Activated CD4-positive, alpha-beta T cell treated with anti-CD3 and anti-CD28 coated beads for 36 hours (primary cell): Measurements from ENCODE around the gene ERMARD. TPM values are rescaled to one million over a fixed set of nuclear protein-coding genes. Genes with fewer than 3 reads are reported as not detected.
A peak's percentile ranks its signal among the peaks of the same experiment; 100 is the strongest.

Source experiments
- ATAC-seq: fragments of 200-7000 bp; cut with Tn5 transposase; one replicate; pipeline ENCODE4 v1.10.0; 2021; ENCODE audit warnings: mild to moderate bottlenecking, moderate library complexity
- CTCF ChIA-PET: fragments of 350-600 bp; sonication (Branson Sonifier 250); formaldehyde crosslinking; loops from one replicate; lab custom pipeline; 2021; ENCODE audit warnings: antibody characterized with exemption; lab: Charles Lee
- POLR2A ChIA-PET: fragments of 350-600 bp; sonication (Branson Sonifier 250); formaldehyde crosslinking; loops from one replicate; lab custom pipeline; 2021; ENCODE audit warnings: antibody characterized with exemption, inconsistent platforms; lab: Charles Lee
- DNase-seq: peaks from one replicate; pipeline ENCODE4 v3.0.0-alpha.2; 2020
- H3K27ac Mint-ChIP-seq: one replicate; pipeline ENCODE4 v1.8.0; 2021; ENCODE audit warnings: mixed read lengths
- H3K27me3 Mint-ChIP-seq: one replicate; pipeline ENCODE4 v1.8.0; 2021; ENCODE audit warnings: mixed read lengths
- H3K36me3 Mint-ChIP-seq: one replicate; pipeline ENCODE4 v1.8.0; 2021; ENCODE audit warnings: low read depth, mixed read lengths
- H3K4me1 Mint-ChIP-seq: one replicate; pipeline ENCODE4 v1.8.0; 2021; ENCODE audit warnings: mixed read lengths
- H3K4me3 Mint-ChIP-seq: one replicate; pipeline ENCODE4 v1.8.0; 2021; ENCODE audit warnings: mild to moderate bottlenecking, moderate library complexity, mixed read lengths
- H3K9me3 Mint-ChIP-seq: one replicate; pipeline ENCODE4 v1.8.0; 2021; ENCODE audit warnings: low read depth, mixed read lengths
- intact Hi-C, 2 experiments: fragments of 100-400 bp; cut with DNase I in 1 of 2; cut with micrococcal nuclease in 1 of 2; formaldehyde crosslinking; loops; one replicate each; pipeline versions ENCODE4 v1.14.2 to v1.15.1; 2022 to 2024; cut with DNase I, micrococcal nuclease
- total RNA-seq, 2 experiments: library from RNA; stranded (reverse); gene quantifications; one replicate each; pipeline ENCODE4 v1.2.3, GENCODE V29; 2021

The ERMARD gene
- total RNA-seq, 2 experiments from 2014 or later = 19.2 to 30.2 TPM

DNA sequence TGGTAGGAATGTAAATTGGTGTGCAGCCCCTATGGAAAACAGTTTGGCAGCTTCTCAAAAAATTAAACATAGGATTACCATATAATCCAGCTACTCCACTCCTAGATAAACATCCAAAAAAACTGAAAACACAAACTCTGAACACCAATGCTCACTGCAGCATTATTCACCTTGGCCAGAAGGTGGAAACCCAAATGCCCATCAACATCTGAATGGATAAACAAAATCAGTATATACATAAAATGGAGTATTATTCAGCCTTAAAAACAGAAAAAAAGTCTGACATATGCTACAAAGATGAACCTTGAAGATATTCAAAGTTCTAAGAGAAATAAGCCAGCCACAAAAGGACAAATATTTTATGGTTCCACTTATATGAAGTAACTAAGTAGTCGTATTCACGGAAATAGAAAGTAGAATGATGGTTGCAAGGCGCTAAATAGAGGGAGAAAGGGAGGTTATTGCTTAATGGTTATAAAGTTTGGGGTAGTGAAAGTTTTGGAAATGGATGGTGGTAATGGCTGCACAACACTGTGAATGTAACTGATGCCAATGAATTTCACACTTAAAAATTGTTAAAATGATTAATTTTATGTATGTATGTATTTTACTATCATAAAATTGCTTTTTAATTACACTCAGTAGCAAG is 31.1 kb upstream of the ERMARD start:
- intact Hi-C loops = loop anchor here in 1 of 2 experiments (5.0 to 10.0 kb wide), 2 partner anchors 587 to 1896 kb away; partner anchors contain the start of genes AFDN and FAM120B
- peak overlapping the region; percentile 64 for H3K27ac Mint-ChIP-seq

DNA sequence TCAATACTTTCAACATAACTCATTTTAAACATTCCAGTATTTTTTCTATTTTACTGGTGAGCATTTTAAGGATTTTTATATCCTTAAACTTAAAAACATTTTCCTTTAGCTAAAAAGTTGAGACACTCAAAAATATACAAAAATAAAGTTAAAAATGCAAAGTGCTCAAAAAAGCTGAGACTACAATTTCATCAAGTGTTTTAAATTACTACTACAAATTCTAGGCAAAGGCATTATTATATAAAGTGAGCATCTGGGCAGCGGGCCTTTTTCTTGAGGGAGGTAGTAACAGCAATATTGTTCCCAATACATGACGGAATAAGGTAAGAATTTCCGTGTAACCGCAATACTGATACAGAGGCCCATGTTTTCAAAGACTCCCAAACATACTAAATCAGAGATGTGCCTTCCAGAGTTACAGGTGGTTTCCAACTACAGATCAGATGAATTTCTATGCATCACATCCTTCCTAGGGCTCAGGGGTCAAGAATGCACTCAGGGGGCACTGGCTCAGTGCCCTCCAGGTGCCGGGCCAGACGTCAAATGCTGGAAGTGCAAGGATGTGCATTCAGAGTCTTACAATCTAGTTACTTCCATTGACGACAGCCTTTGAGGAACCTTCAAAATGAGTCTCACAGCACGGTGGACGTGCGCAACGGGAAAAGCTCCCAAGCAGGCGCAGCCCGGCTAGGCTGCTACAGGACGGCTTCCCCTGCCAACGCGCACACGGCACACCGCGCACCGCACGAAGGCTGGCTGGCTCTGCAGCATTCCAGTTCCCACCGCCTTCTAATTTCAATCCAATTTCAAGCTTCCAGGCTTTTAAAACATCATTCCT is 28.8 kb upstream of the ERMARD start:
- Mint-ChIP-seq H3K4me1 (peaks cover 39% of the 10 kb centered on the region), H3K4me3 (peak overlapping the region; percentile 88), H3K9me3 (no peaks in the 10 kb centered on the region), H3K27me3 (no peaks in the 10 kb centered on the region), H3K27ac (peak overlapping the region; percentile 99), H3K36me3 (peaks cover 26% of the 10 kb centered on the region)
- CTCF ChIA-PET = interaction anchor here (0.9 to 8.6 kb wide), 6 partner anchors 8 to 71 kb away, joined by 3 to 60 read pairs (median 4); partner anchors contain the start of genes C6orf120 and WDR27
- DNase-seq = peak; percentile 75
- peak; percentile 51 for ATAC-seq
- intact Hi-C loops = loop anchor here (1.0 to 10.0 kb wide), 6 partner anchors 8 to 1898 kb away; partner anchors contain the start of genes AFDN (in 1 of the 2), C6orf120 (in 1 of the 2), DYNLT2 (in 1 of the 2) and ERMARD (in 1 of the 2)
- POLR2A ChIA-PET = interaction anchor here (0.6 to 1.0 kb wide), 2 partner anchors 13 to 17 kb away, joined by 3 to 5 read pairs; no protein-coding TSS in a partner anchor

More for the DNA sequence above, 31.1 kb upstream of the ERMARD start:
- DNase-seq (no peak), ATAC-seq (no peak)
- ChIA-PET CTCF (interaction anchor here (0.6 to 8.6 kb wide), 3 partner anchors 10 to 229 kb away, joined by 3 to 60 read pairs (median 45); partner anchors contain the start of genes C6orf120 and WDR27), POLR2A (no interaction called here)
- Mint-ChIP-seq H3K36me3 (peaks cover 37% of the 10 kb centered on the region), H3K4me3 (no peak overlapping the region), H3K27me3 (no peaks in the 10 kb centered on the region), H3K9me3 (no peaks in the 10 kb centered on the region), H3K4me1 (peaks cover 30% of the 10 kb centered on the region)

DNA sequence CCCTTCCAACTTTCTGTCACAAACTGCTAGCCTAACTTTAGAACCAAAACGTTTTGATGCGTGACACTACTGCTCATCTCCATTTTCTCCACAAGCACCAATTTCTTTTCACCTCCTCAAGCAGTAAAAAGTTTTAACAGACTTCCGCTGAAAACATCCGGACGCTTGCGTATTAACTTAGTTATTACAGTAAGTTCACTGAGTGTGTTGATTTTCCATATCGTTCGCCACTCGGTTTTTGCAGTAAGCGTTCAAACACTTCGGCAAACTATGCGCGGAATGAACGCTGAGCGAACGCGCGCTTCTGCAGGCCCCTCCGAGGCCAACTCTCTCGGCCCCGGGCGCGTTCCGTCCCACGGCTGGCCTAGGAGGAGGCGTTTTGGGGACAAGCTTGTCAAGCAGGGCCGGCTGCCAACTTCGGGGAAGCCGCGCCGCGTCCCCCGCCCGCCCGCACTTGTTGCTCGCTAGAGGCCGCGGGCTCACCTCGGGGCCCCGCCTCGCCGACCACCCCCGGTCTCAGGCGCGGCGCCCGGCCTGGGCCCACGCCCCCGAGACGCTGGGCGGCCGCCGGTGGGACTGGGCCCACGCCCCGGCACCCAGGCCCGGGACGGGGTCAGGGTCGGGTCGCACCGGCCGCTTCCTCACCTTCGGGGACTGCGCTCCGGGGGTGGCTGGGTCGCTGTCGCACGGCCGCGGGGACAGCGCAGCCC is 28.1 kb upstream of the ERMARD start:
- Mint-ChIP-seq H3K36me3 (peaks cover 25% of the 10 kb centered on the region), H3K9me3 (no peaks in the 10 kb centered on the region), H3K27me3 (no peaks in the 10 kb centered on the region), H3K27ac (peak overlapping the region; percentile 99), H3K4me3 (peak overlapping the region; percentile 88), H3K4me1 (peaks cover 43% of the 10 kb centered on the region)
- peak; percentile 80 for DNase-seq
- ATAC-seq = peak; percentile 33
- intact Hi-C loops = loop anchor here (1.0 to 10.0 kb wide), 4 partner anchors 28 to 1899 kb away; partner anchors contain the start of genes AFDN (in 1 of the 2), DYNLT2 (in 1 of the 2), ERMARD (in 1 of the 2) and FAM120B (in 1 of the 2)
- ChIA-PET CTCF (interaction anchor here (0.9 to 8.6 kb wide), 5 partner anchors 9 to 72 kb away, joined by 3 to 60 read pairs (median 3); partner anchors contain the start of genes C6orf120 and WDR27), POLR2A (no interaction called here)

DNA sequence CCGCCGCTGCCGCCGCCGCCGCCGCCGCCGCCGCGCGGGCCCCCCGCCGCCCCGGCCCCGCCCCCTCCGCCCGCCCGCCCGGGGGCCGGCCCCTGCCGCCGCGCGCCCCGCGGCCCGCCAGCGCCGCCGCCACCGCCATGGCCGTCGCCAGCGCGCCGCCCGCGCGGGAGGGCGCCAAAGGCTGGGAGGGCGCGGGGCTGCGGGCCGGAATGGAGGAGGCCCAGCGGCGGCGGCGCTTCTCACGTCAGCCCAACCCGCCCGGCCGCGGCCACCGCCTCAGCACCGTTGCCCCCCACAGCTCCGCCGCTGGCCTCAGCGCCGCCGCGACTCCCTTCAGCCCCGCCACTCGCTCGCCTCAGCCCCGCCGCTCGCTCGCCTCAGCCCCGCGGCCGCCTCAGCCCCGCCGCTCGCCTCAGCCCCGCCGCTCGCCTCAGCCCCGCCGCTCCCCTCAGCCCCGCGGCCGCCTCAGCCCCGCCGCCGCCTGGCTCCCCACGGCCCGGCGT is 27.4 kb upstream of the ERMARD start:
- Mint-ChIP-seq H3K4me1 (peaks cover 41% of the 10 kb centered on the region), H3K36me3 (peaks cover 22% of the 10 kb centered on the region), H3K27ac (no peak overlapping the region), H3K27me3 (no peaks in the 10 kb centered on the region), H3K9me3 (no peaks in the 10 kb centered on the region), H3K4me3 (peak overlapping the region; percentile 82)
- ATAC-seq = peak; percentile 31
- POLR2A ChIA-PET = interaction anchor here (0.9 to 1.2 kb wide), 3 partner anchors 19 to 28 kb away, joined by 3 to 4 read pairs (median 3); no protein-coding TSS in a partner anchor
- DNase-seq = peak; percentile 59
- intact Hi-C loops = loop anchor here (1.0 to 10.0 kb wide), 5 partner anchors 22 to 1899 kb away; partner anchors contain the start of genes DYNLT2 (in 2 of the 2), ERMARD (in 2 of the 2), AFDN (in 1 of the 2) and C6orf120 (in 1 of the 2)
- CTCF ChIA-PET = interaction anchor here (0.9 kb wide), 1 partner anchor 16 kb away, joined by 3 read pairs; no protein-coding TSS in a partner anchor

DNA sequence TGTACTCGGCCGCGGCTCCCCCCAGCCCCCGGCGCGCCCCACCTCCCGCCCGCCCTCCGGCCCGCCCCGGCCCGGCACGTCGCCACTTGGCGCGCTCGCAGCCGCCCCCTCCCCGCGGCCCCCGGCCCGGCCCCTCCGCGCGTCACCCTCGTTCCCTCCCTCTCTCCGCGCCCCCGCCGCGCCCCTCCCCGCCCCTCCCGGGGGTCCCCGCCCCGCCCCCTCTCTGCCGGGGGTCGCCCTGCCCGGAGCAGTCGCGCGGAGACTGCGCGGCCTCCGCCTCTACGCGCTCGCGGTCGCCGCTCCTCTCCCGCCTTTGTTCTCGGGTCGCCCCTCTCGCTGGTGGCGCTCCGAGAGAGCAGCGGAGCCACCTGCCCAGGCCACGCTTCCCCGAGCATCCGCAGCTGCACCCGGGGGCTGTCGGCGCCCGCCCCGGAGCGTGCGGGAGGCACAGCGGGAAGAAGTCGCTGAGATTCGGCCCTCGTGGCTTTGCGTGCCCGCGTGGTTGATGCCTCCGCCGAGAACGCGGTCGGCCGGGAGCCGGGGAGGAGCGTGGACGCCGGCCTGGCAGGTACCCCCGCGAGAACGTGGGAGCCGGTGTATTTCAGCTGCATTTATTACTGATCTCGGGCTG is 26.8 kb upstream of the ERMARD start, which contains the start of gene PHF10:
TSS of gene PHF10 (minus strand) at position 7 of the 631 bp plus-strand sequence. CDS start 569 bp downstream, outside the sequence.
- H3K27ac Mint-ChIP-seq = peak within 1 kb of the TSS; percentile 99
- intact Hi-C loops = loop anchor here in 1 of 2 experiments (1.0 to 10.0 kb wide), 5 partner anchors 22 to 1900 kb away; partner anchors contain the start of genes AFDN, C6orf120, DYNLT2 and ERMARD
- ChIA-PET CTCF (interaction anchor here (1.8 kb wide), 1 partner anchor 25 kb away, joined by 4 read pairs; no protein-coding TSS in a partner anchor), POLR2A (interaction anchor here (0.9 to 1.6 kb wide), 4 partner anchors 20 to 27 kb away, joined by 3 to 6 read pairs (median 4); partner anchors contain the start of genes C6orf120 and WDR27)
- H3K4me1 Mint-ChIP-seq = peaks cover 35% of the 10 kb centered on the region
- no peaks in the 10 kb centered on the region for H3K27me3 Mint-ChIP-seq
- DNase-seq = peak; percentile 81
- peak within 1 kb of the TSS; percentile 88 for H3K4me3 Mint-ChIP-seq
- H3K36me3 Mint-ChIP-seq = peaks cover 17% of the 10 kb centered on the region
- peak; percentile 45 for ATAC-seq
- no peaks in the 10 kb centered on the region for H3K9me3 Mint-ChIP-seq

DNA sequence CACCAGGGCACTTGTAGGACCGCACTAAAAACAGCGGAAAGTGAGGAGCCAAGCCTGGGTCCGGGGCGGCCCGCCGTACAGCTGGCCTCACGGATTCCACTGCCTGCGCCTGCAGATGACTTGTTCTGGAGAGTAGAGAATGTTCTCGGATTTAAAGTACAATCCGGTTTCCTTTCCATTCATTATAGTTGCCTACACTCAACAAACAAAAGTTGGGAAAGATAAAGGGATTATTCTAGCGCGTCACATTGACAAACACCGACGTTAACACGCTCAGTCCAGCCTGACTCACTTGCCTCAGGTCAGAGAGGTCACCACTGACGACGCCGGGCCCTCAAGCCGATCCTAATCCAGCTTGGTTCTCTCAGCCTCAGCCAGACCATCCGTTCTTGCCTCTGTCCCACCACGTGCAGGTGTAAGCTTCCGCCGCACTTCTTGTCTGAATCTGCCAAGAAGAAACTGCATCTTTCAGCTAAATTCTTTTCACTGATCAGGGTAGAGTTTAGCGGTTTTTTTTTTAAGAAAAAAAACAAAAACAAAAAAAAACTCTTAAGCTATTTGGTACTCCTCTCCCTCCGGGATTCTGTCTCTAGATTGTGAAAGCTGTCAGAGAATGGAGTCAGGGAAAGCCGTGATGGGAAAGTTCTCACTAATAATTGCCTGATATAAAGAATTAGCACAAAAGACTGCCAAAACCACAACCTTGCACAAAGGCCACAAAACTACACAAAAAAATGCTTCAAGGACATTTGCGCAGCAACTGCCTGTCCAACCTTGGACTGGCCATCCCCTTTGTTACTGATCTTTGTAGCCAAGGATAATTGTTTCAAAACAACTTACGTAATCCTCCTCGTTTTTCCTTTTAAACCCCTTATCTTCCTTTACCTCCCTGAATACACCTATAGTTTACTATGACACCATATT is 26.0 kb upstream of the ERMARD start:
- ChIA-PET CTCF (interaction anchor here (1.8 kb wide), 1 partner anchor 24 kb away, joined by 4 read pairs; no protein-coding TSS in a partner anchor), POLR2A (interaction anchor here (0.6 to 1.6 kb wide), 5 partner anchors 13 to 26 kb away, joined by 3 to 6 read pairs (median 3); partner anchors contain the start of genes C6orf120 and WDR27)
- DNase-seq = peak; percentile 60
- H3K36me3 Mint-ChIP-seq = peaks cover 13% of the 10 kb centered on the region
- intact Hi-C loops = loop anchor here in 1 of 2 experiments (1.0 to 10.0 kb wide), 2 partner anchors 71 to 1901 kb away; partner anchors contain the start of gene AFDN
- no peaks in the 10 kb centered on the region for H3K9me3 Mint-ChIP-seq
- peak overlapping the region; percentile 82 for H3K4me3 Mint-ChIP-seq
- ATAC-seq = peak; percentile 7
- H3K27me3 Mint-ChIP-seq = no peaks in the 10 kb centered on the region
- peak overlapping the region; percentile 89 for H3K27ac Mint-ChIP-seq
- H3K4me1 Mint-ChIP-seq = peaks cover 28% of the 10 kb centered on the region

DNA sequence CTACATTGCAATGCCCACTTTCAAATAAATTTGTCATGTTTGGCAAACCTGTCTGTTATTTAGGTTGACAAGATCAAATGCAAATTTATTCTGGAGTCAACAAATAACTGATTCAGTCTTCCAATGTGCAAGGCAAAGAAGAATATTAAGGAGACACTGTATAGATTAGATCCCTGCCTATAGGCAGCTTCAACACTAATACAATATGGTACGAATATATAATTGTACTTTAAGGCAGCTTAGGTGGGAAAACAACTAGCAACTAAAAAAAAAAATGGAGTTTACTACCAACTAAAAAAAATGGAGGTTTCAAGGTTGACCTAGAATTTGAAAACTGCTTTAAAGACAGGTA is 25.4 kb upstream of the ERMARD start:
- Mint-ChIP-seq H3K4me3 (peak overlapping the region; percentile 82), H3K9me3 (no peaks in the 10 kb centered on the region), H3K4me1 (peaks cover 24% of the 10 kb centered on the region), H3K27ac (peak overlapping the region; percentile 2), H3K36me3 (peaks cover 11% of the 10 kb centered on the region), H3K27me3 (no peaks in the 10 kb centered on the region)
- ChIA-PET POLR2A (interaction anchor here (0.6 to 1.6 kb wide), 2 partner anchors 13 to 24 kb away, joined by 3 to 6 read pairs; partner anchors contain the start of genes C6orf120 and WDR27), CTCF (interaction anchor here (1.8 kb wide), 1 partner anchor 23 kb away, joined by 4 read pairs; no protein-coding TSS in a partner anchor)
- intact Hi-C loops = loop anchor here in 1 of 2 experiments (10.0 kb wide), 1 partner anchor 1901 kb away; the partner anchor contains the start of gene AFDN
- DNase-seq (no peak), ATAC-seq (no peak)

DNA sequence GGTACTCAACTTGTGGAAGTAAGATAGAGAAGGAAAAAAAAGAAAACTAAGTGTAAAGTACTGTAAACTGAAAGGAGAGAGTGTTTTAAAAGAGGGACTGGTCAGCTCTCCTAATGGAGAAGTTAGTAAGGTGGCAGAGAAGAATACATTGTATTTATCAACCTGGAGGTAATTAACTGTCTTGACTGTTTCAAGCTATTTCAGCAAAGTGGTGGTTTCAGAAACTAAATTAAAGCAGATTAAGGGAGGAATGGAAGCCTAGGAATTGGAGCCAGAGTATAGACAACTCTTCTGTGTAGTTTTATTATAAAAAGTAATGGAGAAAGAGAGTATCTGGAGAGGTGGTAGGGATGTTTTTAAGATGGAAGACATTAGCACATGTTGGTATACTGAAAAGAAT is 24.5 kb upstream of the ERMARD start:
- ChIA-PET CTCF (no interaction called here), POLR2A (no interaction called here)
- H3K27ac Mint-ChIP-seq = no peak overlapping the region
- H3K4me1 Mint-ChIP-seq = peaks cover 17% of the 10 kb centered on the region
- ATAC-seq (no peak), DNase-seq (no peak)
- H3K36me3 Mint-ChIP-seq = peaks cover 11% of the 10 kb centered on the region
- no peak overlapping the region for H3K4me3 Mint-ChIP-seq
- intact Hi-C loops = loop anchor here in 1 of 2 experiments (10.0 kb wide), 1 partner anchor 1902 kb away; the partner anchor contains the start of gene AFDN
- no peaks in the 10 kb centered on the region for H3K9me3 Mint-ChIP-seq
- no peaks in the 10 kb centered on the region for H3K27me3 Mint-ChIP-seq
